GM11168 (cell line): ENCODE data around the gene DPP9.
"Not testable (repeated sequence)": the region's sequence is repeated elsewhere in the genome, so short reads cannot be mapped to it uniquely, and the experiment has no call there.

Experiments used
- in situ Hi-C: fragments of 300-500 bp; cut with MboI; formaldehyde crosslinking; loops from one replicate; pipeline ENCODE4 v1.12.0; 2022; ENCODE audit warnings: low sequenced_read_pairs; ENCODE audit not compliant: unreplicated experiment

The DPP9 gene

GRCh38 chr19:4723595-4724514, at the start of gene DPP9:
TSS of gene DPP9 (minus strand) at chr19:4723842. CDS start at chr19:4719906, 3,936 bp downstream.
- in situ Hi-C loops: no loop called here

- in situ Hi-C loops: no loop called here
Observed at GRCh38 chr19:4773047-4773640, 49.5 kb upstream of the DPP9 start.

GRCh38 chr19:4772566-4772965, 48.9 kb upstream of the DPP9 start:
- in situ Hi-C loops: no loop called here

- in situ Hi-C loops: no loop called here
Observed at GRCh38 chr19:4768934-4769777, 45.5 kb upstream of the DPP9 start.

GRCh38 chr19:4764393-4764660, 40.7 kb upstream of the DPP9 start:
- in situ Hi-C loops: no loop called here

GRCh38 chr19:4763021-4763420, 39.4 kb upstream of the DPP9 start:
- in situ Hi-C loops: no loop called here

GRCh38 chr19:4760285-4760650, 36.6 kb upstream of the DPP9 start:
- in situ Hi-C loops: no loop called here

- in situ Hi-C loops: no loop called here
Observed at GRCh38 chr19:4759388-4760284, 36.0 kb upstream of the DPP9 start.

- in situ Hi-C loops: no loop called here
Observed at GRCh38 chr19:4758659-4759058, 35.0 kb upstream of the DPP9 start.

- in situ Hi-C loops: no loop called here
Observed at GRCh38 chr19:4758082-4758481, 34.4 kb upstream of the DPP9 start.

GRCh38 chr19:4755459-4755858, 31.8 kb upstream of the DPP9 start:
- in situ Hi-C loops: no loop called here

GRCh38 chr19:4754248-4754647, 30.6 kb upstream of the DPP9 start:
- in situ Hi-C loops: no loop called here

- in situ Hi-C loops: no loop called here
Observed at GRCh38 chr19:4749870-4750590, 26.4 kb upstream of the DPP9 start.

- in situ Hi-C loops: no loop called here
Observed at GRCh38 chr19:4748589-4748988, 24.9 kb upstream of the DPP9 start.

- in situ Hi-C loops: no loop called here
Observed at GRCh38 chr19:4748185-4748584, 24.5 kb upstream of the DPP9 start.

- in situ Hi-C loops: no loop called here
Observed at GRCh38 chr19:4745986-4746385, 22.3 kb upstream of the DPP9 start.

- in situ Hi-C loops: not testable (repeated sequence)
Observed at GRCh38 chr19:4745175-4745574, 21.5 kb upstream of the DPP9 start.

GRCh38 chr19:4744451-4745174, 21.0 kb upstream of the DPP9 start:
- in situ Hi-C loops: no loop called here
